Activated CD8-positive, alpha-beta memory T cell treated with anti-CD3 and anti-CD28 coated beads for 36 hours (primary cell): ENCODE data around the gene CRHR1. TPM values are rescaled to one million over a fixed set of nuclear protein-coding genes. Genes with fewer than 3 reads are reported as not detected.

Experiments used
- CTCF ChIA-PET: fragments of 350-600 bp; sonication (Branson Sonifier 250); formaldehyde crosslinking; loops from one replicate; lab custom pipeline; 2021; ENCODE audit warnings: antibody characterized with exemption; lab: Charles Lee
- POLR2A ChIA-PET: fragments of 350-600 bp; sonication (Branson Sonifier 250); formaldehyde crosslinking; loops from one replicate; lab custom pipeline; 2021; ENCODE audit warnings: antibody characterized with exemption; lab: Charles Lee
- total RNA-seq, 2 experiments: library from RNA; stranded (reverse); gene quantifications; one replicate each; pipeline ENCODE4 v1.2.3, GENCODE V29; 2021

Gene CRHR1
- total RNA-seq, 2 experiments from 2014 or later, result not detected

- CTCF ChIA-PET, result no interaction called here
- POLR2A ChIA-PET, result no interaction called here
These were observed 90.0 kb downstream of the CRHR1 start for GRCh38 chr17:45874151-45874550.

GRCh38 chr17:45876539-45876938 lies 92.4 kb downstream of the CRHR1 start:
- ChIA-PET CTCF (no interaction called here), POLR2A (no interaction called here)

- ChIA-PET CTCF (no interaction called here), POLR2A (no interaction called here)
These were observed 93.3 kb downstream of the CRHR1 start for GRCh38 chr17:45877467-45877866.

GRCh38 chr17:45883063-45883462 lies 98.9 kb downstream of the CRHR1 start:
- CTCF ChIA-PET, result no interaction called here
- POLR2A ChIA-PET, result no interaction called here

Other genes starting within 250 kb of the CRHR1 start
- not detected for gene SPPL2C, start 60.6 kb downstream of the CRHR1 start, total RNA-seq
- under 1 TPM; 0.34 to 0.46 TPM for gene MAPT, start 110.2 kb downstream of the CRHR1 start, total RNA-seq
- not detected for gene STH, start 214.9 kb downstream of the CRHR1 start, total RNA-seq